Sigmoid colon (tissue), 4 donors: ENCODE results near the gene HMX3.

Source experiments
- POLR2A ChIP-seq, 2 donors: fragments of 450-650 bp; IDR thresholded peaks; one replicate each; pipeline ENCODE4 v1.6.1; 2016; ENCODE audit warnings: antibody characterized with exemption in 2 of 2, mild to moderate bottlenecking in 2 of 2, moderate library complexity in 2 of 2
- POLR2AphosphoS5 ChIP-seq, 4 donors: sonication (generic); formaldehyde crosslinking; IDR thresholded peaks; one replicate each; pipeline ENCODE4 v1.6.1; 2017; ENCODE audit warnings: antibody characterized with exemption in 4 of 4
- TF ChIP-seq, protein P1 (sequence below), 4 experiments: fragments of 450-650 bp in 3 of 4; fragments of 200-600 bp in 1 of 4; IDR thresholded peaks; one replicate each; pipeline ENCODE4 v1.5.1; 2016 to 2019; ENCODE audit warnings: antibody characterized with exemption in 4 of 4, mild to moderate bottlenecking in 3 of 4, moderate library complexity in 2 of 4

DNA sequence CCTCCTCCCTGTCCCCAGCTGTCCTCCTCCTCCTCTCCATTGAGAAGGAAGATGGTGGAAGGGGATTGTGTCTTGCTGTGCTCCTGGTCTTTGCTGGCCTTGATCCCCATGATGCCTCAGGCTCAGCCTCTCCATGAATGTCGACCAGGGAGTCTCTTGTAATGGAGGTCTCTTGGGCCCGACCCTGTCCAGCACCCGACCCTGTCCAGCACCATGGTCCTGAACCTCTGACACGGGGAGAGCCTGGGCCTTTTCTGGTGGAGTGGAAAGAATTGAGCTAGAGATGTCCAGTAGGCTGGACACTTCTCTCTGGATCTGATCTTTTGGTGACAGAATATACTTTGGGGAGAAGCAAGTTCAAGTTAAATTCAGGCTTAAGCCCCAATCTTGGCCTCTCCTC is 42.3 kb upstream of the HMX3 start:
- TF ChIP-seq POLR2A (IDR thresholded peaks at IDR 0.05): no peak
- TF ChIP-seq, protein P1, sequence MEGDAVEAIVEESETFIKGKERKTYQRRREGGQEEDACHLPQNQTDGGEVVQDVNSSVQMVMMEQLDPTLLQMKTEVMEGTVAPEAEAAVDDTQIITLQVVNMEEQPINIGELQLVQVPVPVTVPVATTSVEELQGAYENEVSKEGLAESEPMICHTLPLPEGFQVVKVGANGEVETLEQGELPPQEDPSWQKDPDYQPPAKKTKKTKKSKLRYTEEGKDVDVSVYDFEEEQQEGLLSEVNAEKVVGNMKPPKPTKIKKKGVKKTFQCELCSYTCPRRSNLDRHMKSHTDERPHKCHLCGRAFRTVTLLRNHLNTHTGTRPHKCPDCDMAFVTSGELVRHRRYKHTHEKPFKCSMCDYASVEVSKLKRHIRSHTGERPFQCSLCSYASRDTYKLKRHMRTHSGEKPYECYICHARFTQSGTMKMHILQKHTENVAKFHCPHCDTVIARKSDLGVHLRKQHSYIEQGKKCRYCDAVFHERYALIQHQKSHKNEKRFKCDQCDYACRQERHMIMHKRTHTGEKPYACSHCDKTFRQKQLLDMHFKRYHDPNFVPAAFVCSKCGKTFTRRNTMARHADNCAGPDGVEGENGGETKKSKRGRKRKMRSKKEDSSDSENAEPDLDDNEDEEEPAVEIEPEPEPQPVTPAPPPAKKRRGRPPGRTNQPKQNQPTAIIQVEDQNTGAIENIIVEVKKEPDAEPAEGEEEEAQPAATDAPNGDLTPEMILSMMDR (IDR thresholded peaks at IDR 0.05): no peak
- TF ChIP-seq POLR2AphosphoS5 (IDR thresholded peaks at IDR 0.05): no peak
